HT-29 (cell line): ENCODE data around the gene PIK3CD. TPM values are rescaled to one million over a fixed set of nuclear protein-coding genes. Genes with fewer than 3 reads are reported as not detected.
A peak's percentile ranks its signal among the peaks of the same experiment; 100 is the strongest.

Experiments
- DNase-seq: peaks from one replicate; pipeline ENCODE4 v3.0.0-alpha.2; 2015; ENCODE audit warnings: low spot score
- total RNA-seq: library from RNA; depleted of rRNA; stranded (reverse); fragments of >200 nt; shearing (Covaris generic); gene quantifications from 2 replicates; pipeline ENCODE4 v1.2.3, GENCODE V29; 2014

PIK3CD gene
- total RNA-seq, 1 experiment from 2014 or later = 0.05 TPM

- DNase-seq = no peak
Observed at GRCh38 chr1:9717193-9718005, 65.9 kb downstream of the PIK3CD start.

- DNase-seq = no peak
Observed at GRCh38 chr1:9718006-9718680, 66.6 kb downstream of the PIK3CD start.

- DNase-seq = no peak
Observed at GRCh38 chr1:9719978-9720722, 68.6 kb downstream of the PIK3CD start.

GRCh38 chr1:9720785-9721605 is 69.5 kb downstream of the PIK3CD start:
- peak; percentile 41 for DNase-seq

GRCh38 chr1:9721606-9722377 is 70.3 kb downstream of the PIK3CD start:
- peak; percentile 64 for DNase-seq

- DNase-seq = no peak
Observed at GRCh38 chr1:9722378-9722749, 70.8 kb downstream of the PIK3CD start.

- DNase-seq = no peak
Observed at GRCh38 chr1:9723068-9723805, 71.7 kb downstream of the PIK3CD start.

GRCh38 chr1:9723926-9724325 is 72.4 kb downstream of the PIK3CD start:
- no peak for DNase-seq

- peak; percentile 76 for DNase-seq
Observed at GRCh38 chr1:9724706-9725476, 73.4 kb downstream of the PIK3CD start.

GRCh38 chr1:9726406-9726805 is 74.9 kb downstream of the PIK3CD start:
- no peak for DNase-seq

- no peak for DNase-seq
Observed at GRCh38 chr1:9726905-9727595, 75.5 kb downstream of the PIK3CD start.

- no peak for DNase-seq
Observed at GRCh38 chr1:9728451-9729295, 77.1 kb downstream of the PIK3CD start.

GRCh38 chr1:9729523-9729922 is 78.0 kb downstream of the PIK3CD start:
- DNase-seq = no peak

GRCh38 chr1:9730096-9730901 is 78.8 kb downstream of the PIK3CD start:
- no peak for DNase-seq

GRCh38 chr1:9731051-9731537 is 79.6 kb downstream of the PIK3CD start:
- no peak for DNase-seq

- no peak for DNase-seq
Observed at GRCh38 chr1:9731561-9731960, 80.0 kb downstream of the PIK3CD start.
